Rectal smooth muscle tissue (tissue), 1 donor: Measurements from ENCODE around the gene CDKN1B.

Experiments used
- H3K27ac ChIP-seq: one replicate; pipeline ENCODE4 v1.7.0; 2013; ENCODE audit warnings: low read depth, low read length, inconsistent platforms
- H3K27me3 ChIP-seq: one replicate; pipeline ENCODE4 v1.7.0; 2013; ENCODE audit warnings: low read length; ENCODE audit not compliant: control insufficient read depth, insufficient read depth
- H3K36me3 ChIP-seq: one replicate; pipeline ENCODE4 v1.7.0; 2013; ENCODE audit warnings: low read length; ENCODE audit not compliant: control insufficient read depth, insufficient read depth
- H3K4me1 ChIP-seq: one replicate; pipeline ENCODE4 v1.7.0; 2013; ENCODE audit warnings: low read length; ENCODE audit not compliant: control insufficient read depth, insufficient read depth
- H3K4me3 ChIP-seq: one replicate; pipeline ENCODE4 v1.7.0; 2013; ENCODE audit warnings: low read length
- H3K9ac ChIP-seq: one replicate; pipeline ENCODE4 v1.7.0; 2013; ENCODE audit warnings: low read length

The CDKN1B gene

DNA sequence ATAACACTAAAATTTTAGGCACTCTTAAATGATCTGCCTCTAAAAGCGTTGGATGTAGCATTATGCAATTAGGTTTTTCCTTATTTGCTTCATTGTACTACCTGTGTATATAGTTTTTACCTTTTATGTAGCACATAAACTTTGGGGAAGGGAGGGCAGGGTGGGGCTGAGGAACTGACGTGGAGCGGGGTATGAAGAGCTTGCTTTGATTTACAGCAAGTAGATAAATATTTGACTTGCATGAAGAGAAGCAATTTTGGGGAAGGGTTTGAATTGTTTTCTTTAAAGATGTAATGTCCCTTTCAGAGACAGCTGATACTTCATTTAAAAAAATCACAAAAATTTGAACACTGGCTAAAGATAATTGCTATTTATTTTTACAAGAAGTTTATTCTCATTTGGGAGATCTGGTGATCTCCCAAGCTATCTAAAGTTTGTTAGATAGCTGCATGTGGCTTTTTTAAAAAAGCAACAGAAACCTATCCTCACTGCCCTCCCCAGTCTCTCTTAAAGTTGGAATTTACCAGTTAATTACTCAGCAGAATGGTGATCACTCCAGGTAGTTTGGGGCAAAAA, 4.1 kb downstream of the CDKN1B start:
- Histone ChIP-seq H3K9ac (no peak overlapping the region), H3K4me3 (peak overlapping the region; percentile 41), H3K4me1 (peaks cover 19% of the 10 kb centered on the region), H3K36me3 (peaks cover 16% of the 10 kb centered on the region), H3K27me3 (no peaks in the 10 kb centered on the region), H3K27ac (peak overlapping the region; percentile 45)

DNA sequence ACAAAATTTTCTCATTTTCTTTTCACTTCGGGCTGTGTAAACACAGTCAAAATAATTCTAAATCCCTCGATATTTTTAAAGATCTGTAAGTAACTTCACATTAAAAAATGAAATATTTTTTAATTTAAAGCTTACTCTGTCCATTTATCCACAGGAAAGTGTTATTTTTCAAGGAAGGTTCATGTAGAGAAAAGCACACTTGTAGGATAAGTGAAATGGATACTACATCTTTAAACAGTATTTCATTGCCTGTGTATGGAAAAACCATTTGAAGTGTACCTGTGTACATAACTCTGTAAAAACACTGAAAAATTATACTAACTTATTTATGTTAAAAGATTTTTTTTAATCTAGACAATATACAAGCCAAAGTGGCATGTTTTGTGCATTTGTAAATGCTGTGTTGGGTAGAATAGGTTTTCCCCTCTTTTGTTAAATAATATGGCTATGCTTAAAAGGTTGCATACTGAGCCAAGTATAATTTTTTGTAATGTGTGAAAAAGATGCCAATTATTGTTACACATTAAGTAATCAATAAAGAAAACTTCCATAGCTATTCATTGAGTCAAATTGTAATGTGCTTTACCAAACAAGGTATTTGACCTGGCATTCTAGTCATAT, 4.8 kb downstream of the CDKN1B start:
- Histone ChIP-seq H3K4me1 (peaks cover 18% of the 10 kb centered on the region), H3K9ac (no peak overlapping the region), H3K27ac (peak overlapping the region; percentile 95)

DNA sequence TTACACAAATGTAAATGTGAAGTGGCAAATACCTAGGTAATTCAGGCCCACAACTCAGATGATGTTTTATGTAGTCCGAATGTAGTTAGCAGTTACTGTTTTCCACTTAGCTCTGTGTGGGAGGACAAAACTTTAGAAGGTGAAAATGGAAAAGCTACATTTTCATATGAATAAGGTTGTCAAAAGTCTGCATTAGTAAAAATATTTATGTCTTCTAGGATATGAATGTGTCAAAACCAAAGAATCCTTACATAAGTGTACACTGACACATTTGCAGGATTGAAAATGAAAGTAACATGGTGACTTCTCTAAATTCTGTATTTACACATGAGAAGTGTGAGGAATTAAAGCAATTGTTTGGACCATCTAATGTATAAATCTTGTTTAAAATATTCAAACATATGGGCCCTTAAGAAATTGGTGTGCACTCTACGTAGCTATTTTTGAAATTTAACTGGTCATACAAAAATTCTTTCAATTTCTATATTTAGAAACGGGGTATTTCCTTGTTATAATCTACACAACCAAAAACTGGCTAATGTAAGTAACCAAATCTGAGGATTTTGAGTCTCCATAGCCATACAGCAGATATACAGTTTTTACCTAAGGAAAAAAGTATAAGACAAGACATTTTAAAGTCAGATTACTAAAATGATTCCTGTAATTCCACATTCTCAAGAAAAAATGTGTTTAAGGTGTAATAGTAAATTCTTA, 5.4 kb downstream of the CDKN1B start:
- H3K36me3 ChIP-seq: peaks cover 16% of the 10 kb centered on the region
- H3K27me3 ChIP-seq: no peaks in the 10 kb centered on the region
- H3K27ac ChIP-seq: peak overlapping the region; percentile 95
- H3K4me3 ChIP-seq: peak overlapping the region; percentile 86
- peaks cover 18% of the 10 kb centered on the region for H3K4me1 ChIP-seq
- no peak overlapping the region for H3K9ac ChIP-seq

More for the DNA sequence above, 4.8 kb downstream of the CDKN1B start:
- Histone ChIP-seq H3K4me3 (peak overlapping the region; percentile 86), H3K36me3 (peaks cover 16% of the 10 kb centered on the region), H3K27me3 (no peaks in the 10 kb centered on the region)

DNA sequence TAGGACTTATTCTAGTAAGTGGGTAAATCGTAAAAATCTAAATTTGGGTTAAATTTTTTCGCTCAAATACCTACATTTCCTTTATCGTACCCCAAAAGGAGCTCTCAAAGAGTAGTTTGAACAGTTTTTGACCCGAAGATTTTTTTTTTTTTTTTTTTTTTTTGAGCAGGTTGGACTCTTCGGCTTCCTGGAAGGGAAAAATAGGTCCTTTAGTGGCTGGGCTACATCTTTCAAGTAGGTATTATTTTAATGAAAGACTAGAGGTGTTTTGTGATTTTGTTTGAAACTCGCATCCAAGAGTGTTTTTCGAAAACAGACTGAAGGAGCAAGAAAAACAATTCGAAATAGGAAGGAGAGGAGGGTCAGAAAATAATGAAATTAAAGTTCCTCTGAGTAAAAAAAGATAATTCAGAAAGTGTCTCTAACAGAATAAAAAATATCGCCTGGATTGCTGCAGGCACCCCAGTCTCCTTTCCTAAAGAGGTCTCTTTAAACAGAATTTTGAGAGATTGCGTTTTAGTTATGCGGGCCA, 6.0 kb downstream of the CDKN1B start:
- H3K36me3 ChIP-seq: peaks cover 16% of the 10 kb centered on the region
- peak overlapping the region; percentile 95 for H3K27ac ChIP-seq
- peaks cover 18% of the 10 kb centered on the region for H3K4me1 ChIP-seq
- H3K9ac ChIP-seq: peak overlapping the region; percentile 94
- no peaks in the 10 kb centered on the region for H3K27me3 ChIP-seq
- H3K4me3 ChIP-seq: peak overlapping the region; percentile 86

DNA sequence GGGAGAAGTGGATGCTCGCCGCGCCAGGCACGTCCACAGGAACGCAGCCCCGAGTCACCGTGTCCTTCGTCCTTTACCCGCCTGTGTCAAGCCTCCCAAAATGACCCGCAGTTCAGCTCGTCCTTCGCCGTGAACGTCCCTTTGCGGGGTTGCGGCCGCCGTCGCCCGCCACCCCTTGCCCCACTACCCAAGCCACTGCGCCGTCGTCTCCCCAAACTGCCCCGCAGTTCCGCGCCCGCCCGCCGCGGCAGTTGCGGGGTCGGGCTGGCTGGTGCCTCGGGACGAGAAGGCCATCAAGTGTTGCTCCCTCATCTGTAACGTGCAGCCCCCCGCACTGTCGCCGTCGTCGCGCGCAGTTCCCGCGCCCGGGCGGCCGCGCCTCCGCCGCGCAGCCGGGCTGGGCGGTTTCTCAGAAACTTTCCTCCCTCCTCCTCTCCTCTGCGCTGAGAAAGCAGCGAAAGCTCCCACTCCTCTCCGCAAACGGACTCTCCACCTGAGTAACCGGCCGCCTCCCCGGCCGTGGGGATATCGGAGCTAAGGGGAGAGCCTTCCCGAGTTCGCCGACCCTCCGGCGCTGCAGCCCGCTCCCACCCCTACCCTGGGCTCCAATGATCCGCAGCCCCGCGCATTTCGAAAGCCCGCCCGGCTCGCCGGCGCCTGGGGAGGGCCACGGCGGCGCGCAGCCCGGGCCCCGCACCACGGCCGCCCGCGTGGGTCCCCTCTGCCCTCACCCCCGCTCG, 6.7 kb downstream of the CDKN1B start:
- Histone ChIP-seq H3K9ac (peak overlapping the region; percentile 94), H3K27me3 (no peaks in the 10 kb centered on the region), H3K4me3 (peak overlapping the region; percentile 86), H3K4me1 (peaks cover 18% of the 10 kb centered on the region), H3K36me3 (peaks cover 15% of the 10 kb centered on the region), H3K27ac (peak overlapping the region; percentile 95)

DNA sequence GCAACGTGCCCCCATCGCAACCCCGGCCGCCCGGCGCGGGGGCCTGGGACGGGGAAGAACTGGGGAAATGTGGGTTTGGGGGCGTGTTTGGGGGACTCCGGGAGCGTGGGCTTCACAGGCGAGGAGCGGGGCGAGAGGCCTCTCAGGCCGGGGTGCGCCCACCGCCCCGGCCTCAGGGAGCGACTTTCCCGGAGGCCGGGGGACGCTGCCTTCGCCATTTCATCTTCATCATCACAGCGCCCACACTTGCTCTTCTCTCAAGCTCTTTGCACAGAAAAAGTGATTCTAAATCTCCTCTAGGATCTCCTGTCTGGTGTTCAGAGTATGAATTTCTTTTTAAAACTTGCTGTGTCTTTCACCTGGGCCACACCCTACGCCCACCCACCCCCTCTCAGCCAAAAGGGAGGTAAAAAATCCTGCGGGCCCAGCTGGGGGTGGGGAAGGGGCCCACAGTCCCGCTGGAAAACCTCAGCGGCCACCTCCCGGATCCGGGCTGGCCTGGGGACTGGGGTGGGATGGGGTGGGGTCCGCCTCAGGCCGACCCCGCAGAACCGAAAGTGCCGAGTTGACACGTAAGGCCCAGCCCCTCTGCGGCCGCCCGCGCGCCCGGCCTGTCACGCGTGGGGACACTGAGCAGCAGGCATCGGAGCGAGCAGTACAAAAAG, 7.4 kb downstream of the CDKN1B start:
- peaks cover 9% of the 10 kb centered on the region for H3K36me3 ChIP-seq
- H3K4me3 ChIP-seq: peak overlapping the region; percentile 86
- no peaks in the 10 kb centered on the region for H3K27me3 ChIP-seq
- H3K27ac ChIP-seq: peak overlapping the region; percentile 95
- peaks cover 16% of the 10 kb centered on the region for H3K4me1 ChIP-seq
- H3K9ac ChIP-seq: peak overlapping the region; percentile 94

DNA sequence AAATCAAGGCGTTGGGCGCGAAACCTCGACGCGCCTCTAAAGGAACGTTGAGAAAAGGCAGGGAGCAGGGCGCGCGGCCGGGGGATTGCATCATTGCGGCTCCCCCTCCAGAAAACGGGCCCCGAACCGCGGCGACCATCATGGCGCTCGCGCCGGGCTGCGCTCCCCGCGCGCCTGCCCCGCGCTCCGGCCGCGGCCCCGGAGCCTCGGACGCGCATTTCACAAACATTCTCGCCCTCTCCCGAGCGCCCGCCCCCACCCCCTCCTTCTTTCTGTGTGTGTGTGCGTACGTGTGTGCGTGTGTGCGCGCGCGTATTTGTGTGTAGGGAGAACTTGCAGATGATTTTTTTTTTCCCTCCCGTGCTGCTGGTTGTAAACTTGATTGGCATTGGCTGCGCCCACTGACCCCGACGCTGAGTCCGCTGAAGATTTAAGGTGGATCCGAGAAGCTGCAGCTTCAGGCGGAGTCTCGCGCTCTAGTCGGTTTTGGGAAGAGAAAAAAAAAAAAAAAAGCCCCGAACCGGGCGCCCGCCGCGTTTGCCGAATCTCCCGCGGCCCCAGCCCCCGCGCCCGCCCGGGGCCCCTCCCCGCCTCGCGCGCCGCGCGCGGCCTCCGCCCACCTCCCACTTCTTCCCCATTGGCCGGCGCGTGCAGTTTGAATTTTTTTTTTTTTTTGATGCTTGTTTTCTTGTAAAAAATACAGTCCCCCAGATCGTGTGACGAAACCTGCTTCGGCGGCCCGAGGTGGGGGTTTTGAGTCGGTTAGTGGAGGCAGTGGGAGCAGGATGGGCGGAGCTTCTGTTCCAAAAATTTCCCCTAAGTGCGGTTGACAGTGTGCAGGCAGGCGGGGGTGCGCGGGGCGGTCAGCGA, 8.2 kb downstream of the CDKN1B start:
- peak overlapping the region; percentile 86 for H3K4me3 ChIP-seq
- peaks cover 9% of the 10 kb centered on the region for H3K36me3 ChIP-seq
- H3K9ac ChIP-seq: peak overlapping the region; percentile 94
- peak overlapping the region; percentile 95 for H3K27ac ChIP-seq
- no peaks in the 10 kb centered on the region for H3K27me3 ChIP-seq
- H3K4me1 ChIP-seq: peaks cover 16% of the 10 kb centered on the region

DNA sequence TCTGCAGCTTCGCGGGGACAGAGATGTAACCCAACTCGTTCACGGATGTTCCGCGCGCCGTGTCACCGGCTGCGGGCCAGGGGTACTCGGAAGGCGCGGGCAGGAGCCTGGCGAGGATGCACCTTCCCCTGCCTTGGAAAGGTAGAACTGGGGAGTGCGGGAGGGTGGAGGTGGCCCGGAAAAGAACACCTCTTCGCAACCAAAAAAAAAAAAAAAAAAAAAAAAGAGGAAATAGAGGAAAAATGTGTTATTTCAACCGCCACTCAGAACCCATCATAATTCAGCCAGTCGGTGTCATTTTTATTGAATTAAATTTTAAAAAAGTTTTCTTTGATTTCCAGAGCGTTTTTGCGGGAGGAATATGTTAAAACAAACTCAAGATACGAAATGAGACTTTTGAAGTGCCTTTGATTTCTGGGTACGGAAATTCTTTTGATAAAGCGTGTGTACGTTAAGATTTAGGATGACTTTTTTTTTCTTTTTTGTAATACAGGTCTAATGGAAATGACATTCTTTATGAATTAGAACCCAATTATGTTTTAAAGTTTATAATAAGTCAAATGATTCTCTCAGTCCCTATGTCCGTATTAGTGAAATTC, 8.9 kb downstream of the CDKN1B start:
- H3K4me1 ChIP-seq: peaks cover 9% of the 10 kb centered on the region
- H3K9ac ChIP-seq: peak overlapping the region; percentile 68
- H3K36me3 ChIP-seq: peaks cover 6% of the 10 kb centered on the region
- peak overlapping the region; percentile 95 for H3K27ac ChIP-seq
- peak overlapping the region; percentile 86 for H3K4me3 ChIP-seq
- no peaks in the 10 kb centered on the region for H3K27me3 ChIP-seq

DNA sequence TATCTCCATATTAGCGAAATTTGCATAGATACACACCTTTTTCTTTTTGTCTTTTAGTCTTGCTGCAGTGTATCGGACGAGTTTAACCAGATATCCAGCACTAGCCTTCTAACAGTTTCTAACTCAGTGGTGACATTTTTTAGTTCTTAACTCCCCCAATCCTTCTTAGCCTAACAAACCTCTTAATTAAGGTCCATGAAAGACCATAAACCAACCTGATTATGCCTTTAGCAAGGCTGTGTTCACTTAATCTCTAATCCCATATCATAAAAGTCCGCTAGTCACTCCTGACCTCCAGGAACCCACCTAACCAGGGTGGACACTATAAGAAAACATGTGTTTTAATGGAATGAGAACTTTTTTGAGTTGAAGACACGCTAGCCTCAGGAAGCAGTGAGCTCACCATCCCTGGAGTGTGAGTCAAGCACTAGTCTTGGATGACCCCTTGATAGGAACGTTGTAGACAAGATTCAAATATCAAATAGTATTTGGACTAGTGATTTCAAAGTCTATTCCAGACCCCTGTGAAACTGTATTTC, 9.5 kb downstream of the CDKN1B start:
- Histone ChIP-seq H3K36me3 (peaks cover under 1% of the 10 kb centered on the region), H3K9ac (no peak overlapping the region), H3K27me3 (no peaks in the 10 kb centered on the region), H3K4me3 (peak overlapping the region; percentile 86), H3K4me1 (peaks cover 9% of the 10 kb centered on the region), H3K27ac (peak overlapping the region; percentile 95)

DNA sequence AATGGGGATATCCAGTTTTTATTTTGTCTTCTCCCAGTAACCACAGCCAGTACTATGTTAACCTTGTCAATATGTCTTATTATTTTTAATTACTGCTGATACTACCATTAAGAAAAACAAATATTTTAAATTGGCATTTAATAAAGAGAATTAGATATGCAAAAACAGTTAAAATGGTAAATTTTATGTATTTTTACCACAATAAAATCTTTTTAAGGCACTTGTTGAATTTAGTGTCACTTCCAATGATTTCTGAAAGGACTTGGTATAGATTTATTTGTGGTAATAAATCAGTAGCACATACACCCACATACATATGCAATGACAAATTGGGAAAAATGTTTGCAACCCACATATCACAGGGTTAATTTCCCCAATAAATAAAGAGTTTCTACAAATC, 14.0 kb downstream of the CDKN1B start:
- Histone ChIP-seq H3K4me1 (no peaks in the 10 kb centered on the region), H3K36me3 (no peaks in the 10 kb centered on the region), H3K27ac (no peak overlapping the region), H3K27me3 (no peaks in the 10 kb centered on the region), H3K9ac (no peak overlapping the region), H3K4me3 (no peak overlapping the region)

DNA sequence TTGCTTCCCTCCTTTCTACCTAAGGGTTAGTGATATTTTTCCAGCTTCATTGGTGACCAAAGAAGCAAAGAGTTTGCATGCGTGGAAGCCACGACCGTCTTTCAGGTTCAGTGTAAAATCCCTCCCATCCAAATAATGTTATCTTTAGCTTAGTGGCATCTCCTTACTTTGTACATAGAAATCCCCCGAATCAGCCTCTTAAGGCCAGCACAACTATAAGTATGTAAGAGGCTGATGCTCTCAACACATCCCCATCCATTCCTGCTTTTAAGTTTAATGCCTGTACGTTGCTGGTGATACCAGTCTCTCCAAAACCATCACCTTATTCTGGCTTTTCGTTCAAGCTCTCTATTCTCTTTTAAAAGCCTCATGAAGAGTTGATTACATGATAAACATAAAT, 14.6 kb downstream of the CDKN1B start:
- Histone ChIP-seq H3K4me1 (peaks cover 4% of the 10 kb centered on the region), H3K27ac (no peak overlapping the region), H3K4me3 (no peak overlapping the region), H3K9ac (no peak overlapping the region), H3K27me3 (no peaks in the 10 kb centered on the region), H3K36me3 (no peaks in the 10 kb centered on the region)
